K562 (cell line): ENCODE data around the gene C1orf21. TPM values are rescaled to one million over a fixed set of nuclear protein-coding genes. Genes with fewer than 3 reads are reported as not detected.

Source experiments
- ATAC-seq: fragments of 200-7000 bp; cut with Tn5 transposase; 3 replicates; pipeline ENCODE4 v1.9.1; 2020; ENCODE audit warnings: moderate library complexity
- BruUV-seq: library from RNA; stranded (reverse); fragments of 400-500 nt; replicated peaks from 2 replicates; lab custom pipeline; 2021; lab: Mats Ljungman, UMichigan
- CTCF ChIA-PET: fragments of 300-600 bp; formaldehyde crosslinking; extraction: SDS; loops from one replicate; lab custom pipeline; 2021; ENCODE audit warnings: low intra/inter-chr PET ratio; lab: Yijun Ruan, JAX
- POLR2A ChIA-PET: fragments of 300-600, 350-650 bp; sonication (Branson Sonifier 250); formaldehyde crosslinking; extraction: SDS; loops from one replicate; lab custom pipeline; 2021; ENCODE audit warnings: antibody characterized with exemption, inconsistent platforms; lab: Yijun Ruan, JAX
- DNase-seq, 4 experiments: peaks; one replicate each; pipeline versions ENCODE4 v3.0.0 to v3.0.0-alpha.2; 2011 to 2018; ENCODE audit warnings: low spot score in 3 of 4, mixed read lengths in 3 of 4; ENCODE audit errors: extremely low read depth in 1 of 4
- FAIRE-seq: peaks from 2 replicates; lab custom pipeline; 2011; peaks lifted over from hg19 to GRCh38; lab: Jason Lieb, UNC
- H2AFZ ChIP-seq: 2 replicates; pipeline ENCODE4 v1.6.0; 2011; ENCODE audit warnings: low read depth, low read length, control low read depth, inconsistent platforms
- H3K27ac ChIP-seq: fragments of 200-600 bp; 3 replicates; pipeline ENCODE4 v1.8.0; 2011; ENCODE audit warnings: low read depth, mild to moderate bottlenecking, control low read depth, inconsistent platforms, low read length, moderate library complexity, mixed read lengths; ENCODE audit errors: extremely low read depth
- H3K27me3 ChIP-seq, 2 experiments: fragments of 300-600 bp in 1 of 2; 2 replicates in 1 of 2; 3 replicates in 1 of 2; pipeline versions ENCODE4 v1.6.0 to v1.8.0; 2011; ENCODE audit warnings: inconsistent platforms in 2 of 2, low read length in 2 of 2, mild to moderate bottlenecking in 1 of 2, mixed read lengths in 1 of 2, moderate library complexity in 1 of 2; ENCODE audit not compliant: control insufficient read depth in 2 of 2, insufficient read depth in 2 of 2
- H3K36me3 ChIP-seq: fragments of 300-600 bp; 3 replicates; pipeline ENCODE4 v1.8.0; 2011; ENCODE audit warnings: mild to moderate bottlenecking, low read length, inconsistent platforms; ENCODE audit not compliant: control insufficient read depth, insufficient read depth
- H3K4me1 ChIP-seq, 2 experiments: fragments of 200-600 bp in 1 of 2; replicated peaks in 1 of 2; 2 replicates in 1 of 2; 3 replicates in 1 of 2; pipeline versions ENCODE4 v1.5.1 to v1.8.0; 2011; ENCODE audit warnings: inconsistent platforms in 2 of 2, low read length in 2 of 2, mild to moderate bottlenecking in 1 of 2, mixed read lengths in 1 of 2, moderate library complexity in 1 of 2; ENCODE audit not compliant: control insufficient read depth in 2 of 2, insufficient read depth in 2 of 2
- H3K4me2 ChIP-seq: 2 replicates; pipeline ENCODE4 v1.6.1; 2011; ENCODE audit warnings: low read length, control low read depth, inconsistent platforms, mixed read lengths; ENCODE audit not compliant: insufficient read depth
- H3K4me3 ChIP-seq: fragments of 200-600 bp; sonication (generic), shearing (Covaris generic); 2 replicates; pipeline ENCODE4 v1.5.1; 2016; ENCODE audit warnings: control low read depth, inconsistent platforms
- H3K79me2 ChIP-seq: fragments of 200-600 bp; 3 replicates; pipeline ENCODE4 v1.8.0; 2011; ENCODE audit warnings: low read length, inconsistent platforms; ENCODE audit not compliant: control insufficient read depth, insufficient read depth
- H3K9ac ChIP-seq, 2 experiments: 2 replicates each; pipeline versions ENCODE4 v1.6.0 to v1.6.1; 2011; ENCODE audit warnings: low read depth in 2 of 2, low read length in 2 of 2, control low read depth in 1 of 2, inconsistent platforms in 1 of 2, mild to moderate bottlenecking in 1 of 2, mixed read lengths in 1 of 2; ENCODE audit not compliant: insufficient read depth in 1 of 2
- H3K9me1 ChIP-seq: one replicate; pipeline ENCODE4 v1.6.0; 2011; ENCODE audit warnings: inconsistent platforms, mild to moderate bottlenecking, low read length, moderate library complexity; ENCODE audit not compliant: control insufficient read depth, insufficient read depth
- H3K9me3 ChIP-seq: replicated peaks from 2 replicates; pipeline ENCODE4 v1.5.1; 2011; ENCODE audit warnings: low read depth, low read length, inconsistent platforms; ENCODE audit not compliant: control insufficient read depth, insufficient read depth
- H4K20me1 ChIP-seq: replicated peaks from 2 replicates; pipeline ENCODE4 v1.6.1; 2011; ENCODE audit warnings: low read length, inconsistent platforms, mixed read lengths; ENCODE audit not compliant: control insufficient read depth, insufficient read depth
- HDAC3 ChIP-seq: fragments of 450-650 bp; IDR thresholded peaks from 2 replicates; pipeline ENCODE4 v1.6.1; 2018; ENCODE audit warnings: borderline replicate concordance, mild to moderate bottlenecking, moderate library complexity; ENCODE audit not compliant: partially characterized antibody
- NR1H2 ChIP-seq: sonication (generic); formaldehyde crosslinking; IDR thresholded peaks from 2 replicates; pipeline ENCODE4 v1.4.0; 2020; ENCODE audit warnings: mild to moderate bottlenecking, missing genetic modification reagents
- RFX5 ChIP-seq: IDR thresholded peaks from 2 replicates; pipeline ENCODE4 v1.6.1; 2011; ENCODE audit warnings: low read depth, mild to moderate bottlenecking, improper control_type of control experiment, low read length
- SAP30 ChIP-seq: fragments of 200-600 bp; sonication (generic); IDR thresholded peaks from 2 replicates; pipeline ENCODE4 v1.6.1; 2012; ENCODE audit warnings: borderline replicate concordance, low read depth, mild to moderate bottlenecking, moderate library complexity, low read length, control low read depth, inconsistent platforms; ENCODE audit not compliant: insufficient read depth, poor library complexity, severe bottlenecking
- SETDB1 ChIP-seq: IDR thresholded peaks from one replicate; pipeline ENCODE4 v1.6.1; 2012; ENCODE audit warnings: low read length, control low read depth, inconsistent platforms
- SIRT6 ChIP-seq: IDR thresholded peaks from one replicate; pipeline ENCODE4 v1.6.1; 2012; ENCODE audit warnings: low read depth, mild to moderate bottlenecking, control low read depth, inconsistent platforms, low read length, moderate library complexity
- SMAD2 ChIP-seq: fragments of 150-350 bp; IDR thresholded peaks from 2 replicates; pipeline ENCODE4 v1.6.1; 2014; ENCODE audit warnings: low read depth, mild to moderate bottlenecking, low read length
- SNRNP70 ChIP-seq: fragments of 200-400 bp; formaldehyde crosslinking; optimal IDR thresholded peaks from 2 replicates; pipeline ENCODE3; 2017; ENCODE audit warnings: low read depth, low read length
- TRIM24 ChIP-seq, 2 experiments: fragments of 450-650 bp; IDR thresholded peaks; 2 replicates each; pipeline ENCODE4 v1.6.1; 2016
- XRCC3 ChIP-seq: fragments of 450-650 bp; IDR thresholded peaks from 2 replicates; pipeline ENCODE4 v1.6.1; 2017; ENCODE audit warnings: mild to moderate bottlenecking, moderate library complexity
- ZNF143 ChIP-seq: sonication (generic); formaldehyde crosslinking; IDR thresholded peaks from 2 replicates; pipeline ENCODE4 v1.9.0; 2022; ENCODE audit warnings: mild to moderate bottlenecking, missing genetic modification reagents
- ZNF174 ChIP-seq: fragments of 250-450 bp; sonication (Bioruptor Pico); IDR thresholded peaks from 2 replicates; pipeline ENCODE4 v1.4.0; 2020; ENCODE audit warnings: mild to moderate bottlenecking
- ZNF316 ChIP-seq: fragments of 450-650 bp; IDR thresholded peaks from 2 replicates; pipeline ENCODE4 v1.6.1; 2016
- ZNF785 ChIP-seq: fragments of 250-450 bp; sonication (Bioruptor Pico); IDR thresholded peaks from 2 replicates; pipeline ENCODE4 v1.4.0; 2020; ENCODE audit warnings: mild to moderate bottlenecking
- WGBS: fragments of 100-300 bp; shearing (Covaris generic); methylation state at CpG from one replicate; pipeline ENCODE4 v1.1.6; 2016; ENCODE audit warnings: low coverage, mixed read lengths; ENCODE audit not compliant: insufficient coverage; ENCODE audit errors: missing lambda C conversion rate; 5-methylcytosine and 5-hydroxymethylcytosine counted together
- in situ Hi-C: fragments of 300-500 bp; cut with MboI; formaldehyde crosslinking; loops from 4 replicates; pipeline ENCODE4 v1.15.0; 2018; ENCODE audit warnings: inconsistent platforms, mixed read lengths
- intact Hi-C: fragments of 100-400 bp; cut with micrococcal nuclease; formaldehyde crosslinking; loops from 2 replicates; pipeline ENCODE4 v1.14.2; 2022
- polyA plus RNA-seq, 8 experiments: library from polyadenylated mRNA; depleted of rRNA in 4 of 8; stranded (reverse) in 5 of 8; unstranded in 3 of 8; fragments of >200 nt; fragmentation: Nextera tagmentation in 2 of 8; fragmentation: Illumina TruSeq in 1 of 8; extraction: Ambion mirVana in 2 of 8; extraction: Trizol in 1 of 8; gene quantifications; 2 replicates each; pipeline versions ENCODE4 v1.2.1 to v1.2.3, GENCODE V29; 2011 to 2014; ENCODE audit warnings: inconsistent platforms in 1 of 8, missing spikeins in 1 of 8
- total RNA-seq, 7 experiments: library from RNA; depleted of rRNA in 6 of 7; stranded (reverse); fragments of >200 nt in 6 of 7; fragmentation: Illumina TruSeq in 2 of 7; extraction: Trizol in 2 of 7; gene quantifications; 2 replicates each; pipeline versions ENCODE4 v1.2.1 to v1.2.3, GENCODE V29; 2011 to 2021; ENCODE audit warnings: low replicate concordance in 1 of 7
- TF ChIP-seq, protein P1 (sequence below): fragments of 250-450 bp; sonication (Bioruptor Pico); IDR thresholded peaks from 2 replicates; pipeline ENCODE4 v1.8.0; 2022; ENCODE audit warnings: inconsistent platforms, mild to moderate bottlenecking, moderate library complexity, borderline replicate concordance
- TF ChIP-seq, protein P2 (sequence below): sonication (generic); formaldehyde crosslinking; IDR thresholded peaks from 2 replicates; pipeline ENCODE4 v1.8.0; 2022; ENCODE audit warnings: mild to moderate bottlenecking, missing genetic modification reagents
- TF ChIP-seq, protein P3 (sequence below): fragments of 250-450 bp; sonication (Bioruptor Pico); IDR thresholded peaks from 2 replicates; pipeline ENCODE4 v1.5.0; 2021
- TF ChIP-seq, protein P4 (sequence below): IDR thresholded peaks from 2 replicates; pipeline ENCODE4 v1.6.1; 2014; ENCODE audit warnings: antibody characterized with exemption

Gene C1orf21
- total and polyA plus RNA-seq, 9 of the 15 experiments (the other 6 are each of a cell fraction or from before 2014, with no cell fraction given): under 0.01 to 0.31 (median 0.07) TPM

DNA sequence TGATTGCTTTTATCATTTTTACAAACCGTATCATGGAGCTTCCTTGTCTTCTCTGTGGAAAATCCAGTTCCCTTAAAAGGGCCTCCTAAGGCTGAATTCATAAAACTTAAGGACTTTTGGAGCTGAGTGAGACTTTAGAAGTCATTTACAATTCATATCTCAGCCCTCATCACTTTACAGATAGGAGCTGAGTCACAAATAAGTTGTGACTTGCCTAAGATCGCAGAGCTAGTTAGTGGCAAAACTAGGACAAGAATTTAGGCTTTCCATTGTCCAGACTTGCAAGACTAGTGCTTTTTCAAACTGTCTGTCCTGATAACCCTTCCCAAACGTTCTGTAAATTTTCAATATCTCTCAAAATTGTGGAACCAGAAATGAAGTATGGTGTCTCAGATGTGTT, 37.3 kb downstream of the C1orf21 start:
- no peak overlapping the region for H3K27ac ChIP-seq
- H3K4me1 ChIP-seq: no peaks in the 10 kb centered on the region
- no peak for FAIRE-seq
- intact Hi-C loops: no loop called here
- no peaks in the 10 kb centered on the region for H3K9me1 ChIP-seq
- no peaks in the 10 kb centered on the region for H3K79me2 ChIP-seq
- no peak overlapping the region for H3K4me3 ChIP-seq
- no peak for DNase-seq
- no peak for ATAC-seq
- H3K9ac ChIP-seq: no peak overlapping the region
- in situ Hi-C loops: no loop called here
- ChIA-PET CTCF (no interaction called here), POLR2A (no interaction called here)
- no TSS peak for BruUV-seq
- no peaks in the 10 kb centered on the region for H3K9me3 ChIP-seq
- H3K27me3 ChIP-seq: no peaks in the 10 kb centered on the region; a peak in 2 of 5 replicates
- no peaks in the 10 kb centered on the region for H4K20me1 ChIP-seq
- H3K36me3 ChIP-seq: no peaks in the 10 kb centered on the region
- 2% methylated on average over 3 of the region's 3 CpGs for WGBS
- no peak overlapping the region for H2AFZ ChIP-seq
- H3K4me2 ChIP-seq: no peak overlapping the region
- no peak for TF ChIP-seq ZNF316
- TF ChIP-seq, protein P1, sequence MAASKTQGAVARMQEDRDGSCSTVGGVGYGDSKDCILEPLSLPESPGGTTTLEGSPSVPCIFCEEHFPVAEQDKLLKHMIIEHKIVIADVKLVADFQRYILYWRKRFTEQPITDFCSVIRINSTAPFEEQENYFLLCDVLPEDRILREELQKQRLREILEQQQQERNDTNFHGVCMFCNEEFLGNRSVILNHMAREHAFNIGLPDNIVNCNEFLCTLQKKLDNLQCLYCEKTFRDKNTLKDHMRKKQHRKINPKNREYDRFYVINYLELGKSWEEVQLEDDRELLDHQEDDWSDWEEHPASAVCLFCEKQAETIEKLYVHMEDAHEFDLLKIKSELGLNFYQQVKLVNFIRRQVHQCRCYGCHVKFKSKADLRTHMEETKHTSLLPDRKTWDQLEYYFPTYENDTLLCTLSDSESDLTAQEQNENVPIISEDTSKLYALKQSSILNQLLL: no peak
- TF ChIP-seq SMAD2: no peak
- no peak for TF ChIP-seq SIRT6
- TF ChIP-seq, protein P2, sequence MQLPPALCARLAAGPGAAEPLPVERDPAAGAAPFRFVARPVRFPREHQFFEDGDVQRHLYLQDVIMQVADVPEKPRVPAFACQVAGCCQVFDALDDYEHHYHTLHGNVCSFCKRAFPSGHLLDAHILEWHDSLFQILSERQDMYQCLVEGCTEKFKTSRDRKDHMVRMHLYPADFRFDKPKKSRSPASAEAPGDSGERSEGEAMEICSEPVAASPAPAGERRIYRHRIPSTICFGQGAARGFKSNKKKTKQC: no peak
- TF ChIP-seq, protein P3, sequence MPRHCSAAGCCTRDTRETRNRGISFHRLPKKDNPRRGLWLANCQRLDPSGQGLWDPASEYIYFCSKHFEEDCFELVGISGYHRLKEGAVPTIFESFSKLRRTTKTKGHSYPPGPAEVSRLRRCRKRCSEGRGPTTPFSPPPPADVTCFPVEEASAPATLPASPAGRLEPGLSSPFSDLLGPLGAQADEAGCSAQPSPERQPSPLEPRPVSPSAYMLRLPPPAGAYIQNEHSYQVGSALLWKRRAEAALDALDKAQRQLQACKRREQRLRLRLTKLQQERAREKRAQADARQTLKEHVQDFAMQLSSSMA (CRISPR knock-in tag): no peak
- no peak for TF ChIP-seq RFX5
- TF ChIP-seq SETDB1: no peak
- no peak for TF ChIP-seq ZNF174
- no peak for TF ChIP-seq NR1H2
- no peak for TF ChIP-seq ZNF143 (CRISPR knock-in tag)
- TF ChIP-seq, protein P4, sequence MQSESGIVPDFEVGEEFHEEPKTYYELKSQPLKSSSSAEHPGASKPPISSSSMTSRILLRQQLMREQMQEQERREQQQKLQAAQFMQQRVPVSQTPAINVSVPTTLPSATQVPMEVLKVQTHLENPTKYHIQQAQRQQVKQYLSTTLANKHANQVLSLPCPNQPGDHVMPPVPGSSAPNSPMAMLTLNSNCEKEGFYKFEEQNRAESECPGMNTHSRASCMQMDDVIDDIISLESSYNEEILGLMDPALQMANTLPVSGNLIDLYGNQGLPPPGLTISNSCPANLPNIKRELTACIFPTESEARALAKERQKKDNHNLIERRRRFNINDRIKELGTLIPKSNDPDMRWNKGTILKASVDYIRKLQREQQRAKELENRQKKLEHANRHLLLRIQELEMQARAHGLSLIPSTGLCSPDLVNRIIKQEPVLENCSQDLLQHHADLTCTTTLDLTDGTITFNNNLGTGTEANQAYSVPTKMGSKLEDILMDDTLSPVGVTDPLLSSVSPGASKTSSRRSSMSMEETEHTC: no peak
- no peak for TF ChIP-seq SNRNP70
- no peak for TF ChIP-seq TRIM24 (IDR thresholded peaks at IDR 0.05)
- TF ChIP-seq XRCC3: no peak
- no peak for TF ChIP-seq HDAC3
- no peak for TF ChIP-seq ZNF785 (CRISPR knock-in tag)
- TF ChIP-seq SAP30: no peak
